ENCODE results near the gene FRAT1. TPM values are rescaled to one million over a fixed set of nuclear protein-coding genes. Genes with fewer than 3 reads are reported as not detected.
A peak's percentile ranks its signal among the peaks of the same experiment; 100 is the strongest.

FRAT1 gene
- total and polyA plus RNA-seq, 2 donors (not counting 3 experiments of a cell fraction or from before 2014, with no cell fraction given) = 2.2 to 3.2 TPM

GRCh38 chr10:97334370-97335175 is 15.5 kb downstream of the FRAT1 start, which contains the start of gene FRAT2:
Gene FRAT2 (minus strand): TSS chr10:97334729. CDS start chr10:97334572, 157 bp downstream.
- peak; percentile 91 for DNase-seq (ENCODE audit: low read depth, low spot score)
- peak within 1 kb of the TSS; percentile 91 for H2AFZ ChIP-seq (ENCODE audit: low read depth, low read length)
- no peaks in the 10 kb centered on the region for H3K36me3 ChIP-seq (ENCODE audit: control insufficient read depth in 2 of 2, extremely low read depth in 1 of 2, insufficient read depth in 2 of 2, low read length in 2 of 2)
- CTCF ChIA-PET = interaction anchor here (0.8 to 4.4 kb wide), 11 partner anchors 10 to 262 kb away, joined by 4 to 73 read pairs (median 14); partner anchors contain the start of genes ARHGAP19 and FRAT1
- H4K20me1 ChIP-seq (replicated peaks; ENCODE audit: control insufficient read depth, extremely low read depth, insufficient read depth, low read length) = no peaks in the 10 kb centered on the region
- peaks cover 24% of the 10 kb centered on the region for H3K79me2 ChIP-seq (ENCODE audit: control insufficient read depth, insufficient read depth, low read length)
- no peaks in the 10 kb centered on the region for H3K9me3 ChIP-seq (replicated peaks; ENCODE audit: control insufficient read depth, insufficient read depth, low read length)
- TF ChIP-seq MYC (IDR thresholded peaks at IDR 0.05; ENCODE audit: low read depth, low read length) (peak; percentile 32), GATA2 (IDR thresholded peaks at IDR 0.05; ENCODE audit: insufficient read depth, insufficient read length, low read depth, low read length) (no peak), POLR2AphosphoS5 (IDR thresholded peaks at IDR 0.05; ENCODE audit: insufficient read depth, low read depth, low read length) (peak; percentile 69), CTCF (IDR thresholded peaks at IDR 0.05; ENCODE audit: extremely low read depth in 1 of 2, insufficient read depth in 1 of 2, low read depth in 1 of 2, low read length in 2 of 2) (no peak), POLR2A (IDR thresholded peaks at IDR 0.05; ENCODE audit: low read depth, low read length) (peak; percentile 56), EZH2 (IDR thresholded peaks at IDR 0.05; ENCODE audit: borderline replicate concordance, low read depth, low read length, severe bottlenecking) (no peak), FOS (IDR thresholded peaks at IDR 0.05; ENCODE audit: borderline replicate concordance, insufficient read depth, low read length) (no peak)
- TF ChIP-seq, protein P1, sequence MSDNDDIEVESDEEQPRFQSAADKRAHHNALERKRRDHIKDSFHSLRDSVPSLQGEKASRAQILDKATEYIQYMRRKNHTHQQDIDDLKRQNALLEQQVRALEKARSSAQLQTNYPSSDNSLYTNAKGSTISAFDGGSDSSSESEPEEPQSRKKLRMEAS (IDR thresholded peaks at IDR 0.05; ENCODE audit: insufficient read depth, insufficient read length) = peak; percentile 87
- peak; percentile 77 for FAIRE-seq
- peak within 1 kb of the TSS; percentile 88 for H3K4me2 ChIP-seq (ENCODE audit: insufficient read depth, low read length)
- intact Hi-C loops (cut with micrococcal nuclease) (loop anchor here (1.0 to 10.0 kb wide), 2 partner anchors 67 to 260 kb away; partner anchors contain the start of gene RRP12), dilution Hi-C loops (cut with MboI; ENCODE audit: extremely low pct_ligation_motif_present, low sequenced_read_pairs) (no loop called here)
- peak within 1 kb of the TSS; percentile 100 for H3K27ac ChIP-seq (ENCODE audit: insufficient read depth, low read depth, low read length)
- POLR2A ChIA-PET = interaction anchor here (3.4 kb wide), 1 partner anchor 15 kb away, joined by 10 read pairs; the partner anchor contains the start of gene FRAT1
- H3K4me3 ChIP-seq (replicated peaks in 1 of 3; ENCODE audit: insufficient read depth in 1 of 3, low read depth in 1 of 3, low read length in 3 of 3) = peak within 1 kb of the TSS; percentile 39 to 84 (median 80)
- peaks cover 11% of the 10 kb centered on the region for H3K4me1 ChIP-seq (ENCODE audit: control insufficient read depth, extremely low read depth, insufficient read depth, low read length)
- H3K9ac ChIP-seq (replicated peaks; ENCODE audit: extremely low read depth, insufficient read depth, low read length) = peak within 1 kb of the TSS; percentile 97
- H3K9me1 ChIP-seq (replicated peaks; ENCODE audit: control insufficient read depth, extremely low read depth, insufficient read depth, low read length) = no peaks in the 10 kb centered on the region
- H3K27me3 ChIP-seq (ENCODE audit: control insufficient read depth in 2 of 2, insufficient read depth in 2 of 2, low read length in 2 of 2) = peaks cover 20 to 29% of the 10 kb centered on the region in 2 experiments
- BruUV-seq (replicated peaks) = no TSS peak

Data from endothelial cell of umbilical vein (primary cell).